IMR-90 (cell line): ENCODE measurements around the gene MYORG. TPM values are rescaled to one million over a fixed set of nuclear protein-coding genes. Genes with fewer than 3 reads are reported as not detected.

Source experiments
- ATAC-seq: fragments of 200-7000 bp; cut with Tn5 transposase; 2 replicates; pipeline ENCODE4 v1.9.1; 2020; ENCODE audit warnings: low read depth, mild to moderate bottlenecking, moderate library complexity
- BruUV-seq: library from RNA; stranded (reverse); fragments of 400-500 nt; replicated peaks from 2 replicates; lab custom pipeline; 2021; lab: Mats Ljungman, UMichigan
- CTCF ChIA-PET: fragments of 300-600 bp; formaldehyde crosslinking; extraction: SDS; loops from one replicate; lab custom pipeline; 2021; ENCODE audit warnings: antibody characterized with exemption; lab: Yijun Ruan, JAX
- POLR2A ChIA-PET: fragments of 300-600 bp; sonication (Branson Sonifier 250); formaldehyde crosslinking; loops from one replicate; lab custom pipeline; 2022; ENCODE audit warnings: antibody characterized with exemption; ENCODE audit not compliant: unreplicated experiment; lab: Charles Lee
- DNase-seq: peaks from one replicate; pipeline ENCODE4 v3.0.0; 2013
- H2AFZ ChIP-seq: replicated peaks from 2 replicates; pipeline ENCODE3; 2013; ENCODE audit warnings: low read length, mild to moderate bottlenecking; ENCODE audit not compliant: poor library complexity
- H2AK5ac ChIP-seq: 2 replicates; pipeline ENCODE4 v1.6.1; 2013; ENCODE audit warnings: low read depth, low read length, inconsistent platforms
- H2AK9ac ChIP-seq: replicated peaks from 2 replicates; pipeline ENCODE3; 2013; ENCODE audit warnings: mild to moderate bottlenecking, low read depth, low read length, moderate library complexity; ENCODE audit not compliant: poor library complexity
- H2BK120ac ChIP-seq: 2 replicates; pipeline ENCODE4 v1.6.1; 2013; ENCODE audit warnings: low read depth, low read length, inconsistent platforms
- H2BK15ac ChIP-seq: 3 replicates; pipeline ENCODE4 v1.6.1; 2013; ENCODE audit warnings: low read depth, low read length, inconsistent platforms
- H2BK20ac ChIP-seq: 2 replicates; pipeline ENCODE4 v1.6.1; 2013; ENCODE audit warnings: low read depth, mild to moderate bottlenecking, inconsistent platforms, low read length, moderate library complexity
- H2BK5ac ChIP-seq: 2 replicates; pipeline ENCODE4 v1.6.1; 2013; ENCODE audit warnings: mild to moderate bottlenecking, low read depth, low read length, inconsistent platforms; ENCODE audit not compliant: poor library complexity, severe bottlenecking
- H3K14ac ChIP-seq: replicated peaks from 2 replicates; pipeline ENCODE4 v1.6.1; 2013; ENCODE audit warnings: low read depth, low read length, inconsistent platforms
- H3K18ac ChIP-seq: 2 replicates; pipeline ENCODE4 v1.6.1; 2013; ENCODE audit warnings: low read depth, low read length, control low read depth
- H3K23ac ChIP-seq: 2 replicates; pipeline ENCODE4 v1.6.1; 2013; ENCODE audit warnings: low read depth, low read length, inconsistent platforms
- H3K27ac ChIP-seq: 2 replicates; pipeline ENCODE4 v1.5.1; 2013; ENCODE audit warnings: mild to moderate bottlenecking, control low read depth, low read length; ENCODE audit not compliant: insufficient read depth
- H3K27me3 ChIP-seq: 2 replicates; pipeline ENCODE4 v1.6.1; 2013; ENCODE audit warnings: low read length; ENCODE audit not compliant: control insufficient read depth, insufficient read depth
- H3K36me3 ChIP-seq: 2 replicates; pipeline ENCODE4 v1.6.1; 2013; ENCODE audit warnings: low read length, mixed read lengths; ENCODE audit not compliant: control insufficient read depth, insufficient read depth
- H3K4ac ChIP-seq: 2 replicates; pipeline ENCODE4 v1.6.1; 2013; ENCODE audit warnings: low read depth, low read length, inconsistent platforms
- H3K4me1 ChIP-seq: 2 replicates; pipeline ENCODE4 v1.6.1; 2013; ENCODE audit warnings: low read length, mixed read lengths; ENCODE audit not compliant: control insufficient read depth, insufficient read depth
- H3K4me2 ChIP-seq: 2 replicates; pipeline ENCODE4 v1.6.1; 2013; ENCODE audit warnings: low read depth, mild to moderate bottlenecking, control low read depth, low read length, moderate library complexity
- H3K4me3 ChIP-seq: 2 replicates; pipeline ENCODE4 v1.5.1; 2013; ENCODE audit warnings: low read depth, mild to moderate bottlenecking, control low read depth, low read length, moderate library complexity; ENCODE audit not compliant: insufficient read depth
- H3K56ac ChIP-seq: 2 replicates; pipeline ENCODE4 v1.6.1; 2013; ENCODE audit warnings: low read length, inconsistent platforms; ENCODE audit not compliant: insufficient read depth; ENCODE audit errors: extremely low read depth
- H3K79me1 ChIP-seq, 2 experiments: 2 replicates each; pipeline ENCODE4 v1.6.1; 2013; ENCODE audit warnings: low read length in 2 of 2, inconsistent platforms in 1 of 2, low read depth in 1 of 2
- H3K9ac ChIP-seq: 2 replicates; pipeline ENCODE4 v1.6.1; 2013; ENCODE audit warnings: low read depth, low read length, control low read depth
- H3K9me1 ChIP-seq: 2 replicates; pipeline ENCODE4 v1.6.1; 2013; ENCODE audit warnings: low read length, inconsistent platforms; ENCODE audit not compliant: insufficient read depth
- H3K9me3 ChIP-seq: 2 replicates; pipeline ENCODE4 v1.6.1; 2013; ENCODE audit warnings: low read length; ENCODE audit not compliant: control insufficient read depth, insufficient read depth
- H4K20me1 ChIP-seq: 2 replicates; pipeline ENCODE4 v1.6.1; 2013; ENCODE audit warnings: low read length, inconsistent platforms; ENCODE audit not compliant: insufficient read depth
- H4K5ac ChIP-seq: 2 replicates; pipeline ENCODE4 v1.6.1; 2013; ENCODE audit warnings: mild to moderate bottlenecking, low read depth, low read length, control low read depth
- H4K8ac ChIP-seq, 2 experiments: 2 replicates each; pipeline ENCODE4 v1.6.1; 2013; ENCODE audit warnings: low read depth in 2 of 2, low read length in 2 of 2, control low read depth in 1 of 2, inconsistent platforms in 1 of 2
- H4K91ac ChIP-seq: 2 replicates; pipeline ENCODE4 v1.6.1; 2013; ENCODE audit warnings: low read depth, low read length, inconsistent platforms; ENCODE audit not compliant: insufficient read depth
- MAZ ChIP-seq: IDR thresholded peaks from 2 replicates; pipeline ENCODE4 v1.6.1; 2012; ENCODE audit warnings: low read depth, mild to moderate bottlenecking, low read length, improper control_type of control experiment, moderate library complexity, borderline replicate concordance
- WGBS, 2 experiments: methylation state at CpG; one replicate each; pipeline versions ENCODE4 v1.1.5 to v1.1.7; 2013; ENCODE audit warnings: missing lambda C conversion rate in 2 of 2; ENCODE audit not compliant: insufficient read length in 1 of 2; ENCODE audit errors: extremely low coverage in 2 of 2; 5-methylcytosine and 5-hydroxymethylcytosine counted together
- dilution Hi-C: fragments of 300-500 bp; cut with HindIII; formaldehyde crosslinking; loops from one replicate; pipeline ENCODE4 v1.14.3; 2018; ENCODE audit warnings: low sequenced_read_pairs; ENCODE audit not compliant: unreplicated experiment
- in situ Hi-C: fragments of 300-500 bp; cut with MboI; formaldehyde crosslinking; loops from 3 replicates; pipeline ENCODE4 v1.14.3; 2019; ENCODE audit warnings: low sequenced_read_pairs, inconsistent platforms, mixed read lengths
- intact Hi-C: fragments of 100-400 bp; cut with micrococcal nuclease; formaldehyde crosslinking; loops from 2 replicates; pipeline ENCODE4 v1.10.0; 2022
- polyA plus RNA-seq, 3 experiments: library from polyadenylated mRNA; depleted of rRNA; stranded (reverse); fragments of >200 nt; gene quantifications; 2 replicates each; pipeline ENCODE4 v1.2.3, GENCODE V29; 2012; ENCODE audit warnings: low replicate concordance in 1 of 3
- total RNA-seq: library from RNA; depleted of rRNA; stranded (reverse); fragments of >200 nt; gene quantifications from 2 replicates; pipeline ENCODE4 v1.2.3, GENCODE V29; 2012
- TF ChIP-seq, protein P1 (sequence below): conservative IDR thresholded peaks from 2 replicates; pipeline ENCODE4 v1.5.1; 2012; ENCODE audit warnings: mild to moderate bottlenecking, low read depth, low read length, improper control_type of control experiment

The MYORG gene
- total and polyA plus RNA-seq, 2 of the 4 experiments (the other 2 are of a cell fraction) = 0.36 to 0.60 TPM

DNA sequence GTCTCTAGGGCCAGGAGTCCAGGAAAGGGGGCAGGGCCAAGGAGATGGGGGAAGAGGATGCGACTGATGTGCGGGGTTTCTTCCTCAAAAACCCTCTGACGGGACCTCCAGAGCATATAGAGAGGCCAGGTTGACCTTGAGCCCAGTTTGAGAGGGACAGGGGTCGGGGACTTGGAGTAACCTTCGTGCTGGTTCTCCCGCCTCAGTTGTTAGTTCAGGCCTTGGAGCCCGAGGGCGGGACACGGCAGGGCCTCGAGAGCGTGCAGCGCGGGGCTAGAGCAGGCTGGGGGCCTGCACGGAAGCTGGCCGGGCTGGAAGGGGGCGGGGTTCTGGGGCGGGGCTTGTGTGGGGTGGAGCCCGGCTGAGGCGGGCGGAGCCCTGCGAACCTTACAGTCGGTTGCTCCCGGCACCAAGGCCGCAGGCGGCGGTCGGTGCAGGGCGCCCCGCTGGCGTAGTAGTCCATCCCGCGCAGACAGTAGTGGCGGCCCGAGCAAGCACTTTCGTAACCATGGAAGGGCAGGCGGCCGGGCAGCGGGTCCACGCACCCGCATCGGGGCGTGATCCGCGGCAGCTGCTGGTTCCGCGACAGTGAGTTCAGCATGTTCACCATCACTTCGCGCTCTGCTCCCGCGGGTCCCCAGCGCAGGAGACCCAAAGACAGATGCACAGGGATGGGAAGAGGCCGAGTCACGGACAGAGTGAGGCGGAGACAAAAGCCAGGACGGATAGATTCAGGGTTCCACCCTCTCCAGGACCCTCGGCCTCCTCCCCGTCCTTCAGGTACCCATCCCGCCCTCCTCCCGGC, 4.0 kb upstream of the MYORG start:
- Histone ChIP-seq H3K56ac (no peak overlapping the region), H4K8ac (peak overlapping the region; percentile 82 to 83), H3K4me3 (peak overlapping the region; percentile 58), H2AK9ac (peak overlapping the region; percentile 93), H3K23ac (peak overlapping the region; percentile 70; the same call in 1 of the 2 replicates), H3K18ac (peak overlapping the region; percentile 16; the same call in 1 of the 2 replicates), H2BK120ac (no peak overlapping the region), H2BK20ac (no peak overlapping the region), H3K27ac (peak overlapping the region; percentile 6; the same call in 1 of the 2 replicates), H3K9ac (peak overlapping the region; percentile 59), H3K4ac (peak overlapping the region; percentile 63), H3K36me3 (no peaks in the 10 kb centered on the region), H3K9me3 (no peaks in the 10 kb centered on the region), H3K79me1 (no peaks in the 10 kb centered on the region), H3K27me3 (peaks cover 2% of the 10 kb centered on the region; the same call in 1 of the 2 replicates), H4K20me1 (no peaks in the 10 kb centered on the region; the same call in 1 of the 2 replicates), H2BK5ac (no peak overlapping the region), H3K4me2 (peak overlapping the region; percentile 92), H2AFZ (peak overlapping the region; percentile 99), H3K14ac (peak overlapping the region; percentile 80), H4K5ac (peak overlapping the region; percentile 79), H4K91ac (peak overlapping the region; percentile 32), H3K4me1 (peaks cover 8% of the 10 kb centered on the region), H3K9me1 (peaks cover 8% of the 10 kb centered on the region; the same call in 1 of the 2 replicates), H2BK15ac (no peak overlapping the region), H2AK5ac (peak overlapping the region; percentile 55)
- peak; percentile 22; the same call in 1 of the 2 replicates for TF ChIP-seq MAZ
- TF ChIP-seq, protein P1, sequence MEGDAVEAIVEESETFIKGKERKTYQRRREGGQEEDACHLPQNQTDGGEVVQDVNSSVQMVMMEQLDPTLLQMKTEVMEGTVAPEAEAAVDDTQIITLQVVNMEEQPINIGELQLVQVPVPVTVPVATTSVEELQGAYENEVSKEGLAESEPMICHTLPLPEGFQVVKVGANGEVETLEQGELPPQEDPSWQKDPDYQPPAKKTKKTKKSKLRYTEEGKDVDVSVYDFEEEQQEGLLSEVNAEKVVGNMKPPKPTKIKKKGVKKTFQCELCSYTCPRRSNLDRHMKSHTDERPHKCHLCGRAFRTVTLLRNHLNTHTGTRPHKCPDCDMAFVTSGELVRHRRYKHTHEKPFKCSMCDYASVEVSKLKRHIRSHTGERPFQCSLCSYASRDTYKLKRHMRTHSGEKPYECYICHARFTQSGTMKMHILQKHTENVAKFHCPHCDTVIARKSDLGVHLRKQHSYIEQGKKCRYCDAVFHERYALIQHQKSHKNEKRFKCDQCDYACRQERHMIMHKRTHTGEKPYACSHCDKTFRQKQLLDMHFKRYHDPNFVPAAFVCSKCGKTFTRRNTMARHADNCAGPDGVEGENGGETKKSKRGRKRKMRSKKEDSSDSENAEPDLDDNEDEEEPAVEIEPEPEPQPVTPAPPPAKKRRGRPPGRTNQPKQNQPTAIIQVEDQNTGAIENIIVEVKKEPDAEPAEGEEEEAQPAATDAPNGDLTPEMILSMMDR = no peak
- dilution Hi-C loops (no loop called here), intact Hi-C loops (no loop called here), in situ Hi-C loops (no loop called here)
- WGBS, 2 experiments = 4% methylated on average over 41 of the region's 59 CpGs; no CpG with 5 or more reads in 1 of the 2 experiments
- POLR2A ChIA-PET = no interaction called here
- ATAC-seq (peak; percentile 76), DNase-seq (peak; percentile 62)
- no TSS peak for BruUV-seq
- CTCF ChIA-PET = interaction anchor here (1.3 kb wide), 1 partner anchor 48 kb away, joined by 3 read pairs; no protein-coding TSS in a partner anchor
